Measurements from ENCODE around the gene PGLYRP2.
A peak's percentile ranks its signal among the peaks of the same experiment; 100 is the strongest.
"Not testable (repeated sequence)": the region's sequence is repeated elsewhere in the genome, so short reads cannot be mapped to it uniquely, and the experiment has no call there.

The PGLYRP2 gene

DNA sequence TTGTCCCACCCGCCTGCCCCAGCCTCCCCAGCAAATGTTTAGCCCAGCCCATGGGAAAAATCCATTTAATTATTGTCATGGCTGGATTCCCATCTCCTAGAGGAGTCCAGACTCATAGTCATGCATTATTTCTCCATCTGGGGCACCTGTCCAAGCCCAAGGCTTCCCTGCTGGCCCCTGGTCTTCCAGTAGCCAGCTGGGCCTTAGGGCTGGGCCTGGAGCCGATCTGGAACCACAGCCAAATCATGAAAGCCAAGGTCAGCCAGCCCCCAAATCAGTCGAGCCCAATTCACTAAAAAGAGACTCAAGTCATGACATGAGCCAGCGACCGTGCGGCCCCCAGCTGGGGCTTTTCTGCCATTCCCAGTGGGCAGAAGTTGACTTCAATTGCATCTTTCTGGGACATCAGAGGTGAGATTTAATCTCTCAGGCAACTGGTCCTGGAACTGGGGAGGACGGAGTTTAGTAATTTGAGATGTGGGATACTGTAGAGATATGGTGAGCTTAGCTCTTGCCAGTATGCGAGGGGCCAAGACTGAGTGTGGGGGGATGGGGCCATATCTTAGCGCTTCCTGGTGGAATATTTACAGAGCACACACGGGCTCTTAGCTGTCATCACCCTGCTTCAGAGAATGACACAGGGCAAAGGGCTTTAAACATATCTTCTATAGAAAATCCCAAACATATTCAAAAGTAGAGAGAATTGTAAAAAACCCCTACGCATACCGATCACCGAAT is 9.4 kb upstream of the PGLYRP2 start:
- no peak for DNase-seq (ENCODE audit: low read depth in 2 of 2)

DNA sequence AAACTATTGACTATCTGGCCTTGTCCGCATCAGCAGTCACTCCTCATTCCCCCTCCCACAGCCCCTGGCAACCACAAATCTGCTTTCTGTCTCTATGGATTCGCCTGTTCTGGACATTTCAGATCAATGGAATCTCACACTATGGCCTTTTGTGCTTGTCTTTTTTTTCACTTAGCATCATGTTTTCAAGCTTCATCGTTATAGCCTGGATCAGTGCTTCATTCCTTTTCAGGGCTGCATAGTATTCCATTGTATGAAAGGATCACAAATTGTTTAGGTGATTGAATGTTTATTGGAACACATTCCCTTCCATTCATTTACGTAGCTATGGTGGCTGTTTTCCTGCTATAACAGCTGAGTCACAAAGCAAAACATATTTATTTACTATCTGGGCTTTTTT is 7.7 kb upstream of the PGLYRP2 start:
- DNase-seq (ENCODE audit: low read depth in 2 of 2), result no peak

DNA sequence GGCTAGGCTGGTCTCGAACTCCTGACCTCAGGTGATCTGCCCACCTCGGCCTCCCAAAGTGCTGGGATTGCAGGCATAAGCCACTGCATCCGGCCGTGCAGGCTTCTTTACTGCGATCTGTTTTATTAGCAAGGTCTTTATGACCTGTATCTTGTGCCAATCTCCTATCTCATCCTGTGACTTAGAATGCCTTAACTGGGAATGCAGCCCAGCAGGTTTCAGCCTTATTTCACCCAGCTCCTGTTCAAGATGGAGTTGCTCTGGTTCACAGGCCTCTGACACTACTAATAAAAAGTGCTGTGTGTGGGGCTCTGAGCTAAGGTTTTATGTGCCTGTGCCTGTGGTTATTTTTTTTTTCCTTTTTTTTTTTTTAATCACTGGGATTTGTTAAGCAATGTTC is 6.5 kb upstream of the PGLYRP2 start:
- not testable (repeated sequence) for DNase-seq (ENCODE audit: low read depth in 2 of 2)

DNA sequence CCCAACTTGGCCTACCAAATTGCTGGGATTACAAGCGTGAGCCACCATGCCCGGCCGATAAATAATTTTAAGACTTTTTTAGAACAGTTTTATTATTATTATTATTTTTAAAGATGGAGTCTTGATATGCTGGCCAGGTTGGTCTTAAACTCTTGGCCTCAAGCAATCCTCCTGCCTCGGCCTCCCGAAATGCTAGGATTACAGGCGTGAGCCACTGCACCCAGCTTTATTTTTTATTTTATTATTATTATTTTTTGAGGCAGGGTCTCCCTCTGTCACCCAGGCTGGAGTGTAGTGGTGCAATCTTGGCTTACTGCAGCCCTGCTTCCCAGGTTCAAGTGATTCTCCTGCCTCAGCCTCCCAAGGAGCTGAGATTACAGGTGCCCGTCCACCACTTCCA is 1.7 kb upstream of the PGLYRP2 start:
- DNase-seq (ENCODE audit: low read depth in 2 of 2), result not testable (repeated sequence)

DNA sequence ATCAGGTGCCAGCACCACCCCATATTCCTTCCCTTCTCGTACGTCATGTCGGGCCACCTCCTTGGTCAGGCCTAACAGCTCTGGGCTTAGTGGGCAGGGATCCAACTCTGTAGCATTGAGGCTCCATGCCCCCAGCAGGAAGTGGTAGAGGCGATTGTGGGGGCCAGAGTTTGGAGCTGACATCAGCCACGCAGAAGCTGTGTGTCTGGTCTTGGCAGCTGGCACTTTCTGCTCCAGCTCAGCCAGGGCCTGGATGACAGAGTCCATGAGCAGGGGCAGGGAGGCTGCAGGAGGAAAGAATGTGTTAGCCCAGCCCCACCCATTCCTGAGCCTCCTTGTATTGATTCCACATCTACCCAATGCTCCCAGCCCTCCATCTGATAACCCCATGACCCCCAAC is 3.0 kb downstream of the PGLYRP2 start:
- no peak for DNase-seq (ENCODE audit: low read depth in 2 of 2)

DNA sequence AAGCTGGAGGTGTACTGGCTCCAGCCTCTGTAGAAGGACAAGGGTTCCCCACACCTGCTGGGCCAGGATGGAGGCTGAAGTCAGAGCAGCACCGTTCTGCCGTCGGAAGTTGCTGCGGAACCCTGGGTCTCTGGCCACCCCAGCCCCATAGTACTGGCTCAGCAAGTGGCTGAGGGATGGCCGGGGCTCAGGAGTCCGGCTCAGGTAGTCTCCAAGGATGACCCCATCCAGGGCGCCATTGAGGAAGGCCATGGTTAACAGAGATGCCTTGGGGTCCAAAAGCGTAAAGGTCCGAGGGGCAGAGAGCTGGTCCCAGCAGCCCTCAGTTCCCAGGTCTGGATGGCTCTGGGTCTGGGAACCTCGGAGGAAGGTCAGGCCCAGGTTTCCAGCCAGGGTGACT is 3.7 kb downstream of the PGLYRP2 start:
- DNase-seq (ENCODE audit: low read depth in 2 of 2), result no peak

DNA sequence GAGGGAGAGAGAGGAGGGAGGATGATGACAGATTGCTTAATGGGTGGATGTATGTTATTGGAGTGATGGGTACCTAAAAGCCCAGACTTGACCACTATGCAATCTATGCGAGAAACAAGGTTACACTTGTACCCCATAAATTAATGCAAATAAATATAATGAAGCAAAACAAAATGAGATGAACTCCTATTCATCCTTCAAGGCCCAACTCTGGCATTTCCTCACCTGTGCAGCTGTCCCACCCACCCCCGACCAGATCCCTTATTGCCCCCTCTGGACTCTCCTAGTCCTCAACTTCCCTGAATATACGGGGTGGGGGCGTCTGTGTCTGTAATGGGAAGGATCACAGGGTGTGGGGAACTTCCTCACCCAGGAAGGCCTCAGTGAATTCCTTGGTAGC is 4.1 kb downstream of the PGLYRP2 start:
- no peak for DNase-seq (ENCODE audit: low read depth in 2 of 2)

DNA sequence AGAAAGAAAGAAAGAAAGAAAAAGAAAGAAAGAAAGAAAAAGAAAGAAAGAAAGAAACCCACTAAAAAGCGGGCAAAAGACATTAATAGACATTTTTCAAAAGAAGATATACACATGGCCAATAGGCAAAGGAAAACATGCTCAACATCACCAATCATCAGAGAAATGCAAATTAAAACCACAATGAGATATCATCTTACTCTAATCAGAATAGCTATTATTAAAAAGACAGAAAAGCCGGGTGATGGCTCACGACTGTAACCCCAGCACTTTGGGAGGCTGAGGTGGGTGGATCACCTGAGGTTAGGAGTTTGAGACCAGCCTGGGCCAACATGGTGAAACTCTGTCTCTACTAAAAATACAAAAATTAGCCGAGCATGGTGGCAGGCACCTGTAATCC is 5.5 kb downstream of the PGLYRP2 start:
- not testable (repeated sequence) for DNase-seq (ENCODE audit: low read depth in 2 of 2)

DNA sequence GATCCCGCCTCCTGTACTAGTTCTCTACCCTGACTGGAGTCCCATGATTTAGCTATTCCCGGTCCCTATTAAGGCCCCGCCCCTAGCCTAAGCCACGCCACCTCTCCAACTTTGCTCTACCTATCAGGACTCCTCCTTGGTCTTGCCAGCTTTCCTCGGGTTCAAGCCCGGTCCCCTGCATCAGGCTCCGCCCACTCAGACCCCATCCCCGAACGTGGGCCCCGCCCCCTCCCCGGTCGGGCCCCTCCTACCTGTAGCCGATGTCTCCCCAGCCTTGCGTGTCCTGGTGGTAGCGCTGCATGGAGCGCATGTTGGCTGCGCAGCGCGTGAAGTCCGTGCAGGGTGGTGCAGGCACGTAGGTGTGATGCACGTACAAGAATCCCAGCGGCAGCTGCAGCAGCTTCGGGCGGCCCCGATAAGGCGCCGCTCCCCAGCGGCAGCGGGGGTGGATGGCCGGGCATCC is 7.6 kb downstream of the PGLYRP2 start:
- DNase-seq (ENCODE audit: low read depth in 2 of 2), result no peak

DNA sequence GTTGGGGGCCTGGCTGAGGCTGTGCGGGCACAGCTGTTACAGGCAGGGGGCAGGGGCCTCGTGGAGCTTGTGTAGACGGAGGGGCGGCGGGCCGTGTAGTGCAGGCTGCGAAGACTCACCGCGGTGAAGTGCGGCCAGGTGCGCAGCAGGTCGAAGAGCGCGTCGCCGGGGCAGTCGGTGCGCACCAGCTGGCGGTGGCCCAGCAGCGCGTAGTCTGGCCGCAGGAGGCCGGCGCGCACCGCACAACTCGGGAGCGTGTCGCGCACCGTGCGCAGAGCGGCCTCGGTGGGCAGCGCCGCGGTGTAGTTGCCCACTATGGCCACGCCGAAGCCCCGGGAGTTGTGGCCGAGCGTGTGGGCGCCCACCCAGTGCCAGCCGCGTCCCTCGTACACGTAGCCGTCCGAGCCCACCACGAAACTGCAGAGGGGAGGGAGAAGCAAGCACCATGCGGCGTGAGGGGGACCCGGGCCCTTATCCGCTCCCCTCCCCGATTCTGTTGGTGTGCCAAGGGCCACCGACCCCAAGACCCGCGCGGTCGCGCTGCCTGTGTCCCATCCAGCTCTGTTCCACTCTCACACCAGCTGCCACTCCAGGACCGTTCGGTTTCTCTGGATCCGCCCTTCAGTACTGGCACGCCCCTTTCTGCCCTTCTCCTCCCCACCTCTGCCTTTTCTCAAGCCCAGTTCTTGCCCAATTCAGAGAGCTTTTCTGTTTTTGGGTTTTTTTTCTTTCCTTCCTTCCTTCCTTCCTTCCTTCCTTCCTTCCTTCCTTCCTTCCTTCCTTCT is 9.6 kb downstream of the PGLYRP2 start:
- DNase-seq (ENCODE audit: low read depth in 2 of 2), result no peak

DNA sequence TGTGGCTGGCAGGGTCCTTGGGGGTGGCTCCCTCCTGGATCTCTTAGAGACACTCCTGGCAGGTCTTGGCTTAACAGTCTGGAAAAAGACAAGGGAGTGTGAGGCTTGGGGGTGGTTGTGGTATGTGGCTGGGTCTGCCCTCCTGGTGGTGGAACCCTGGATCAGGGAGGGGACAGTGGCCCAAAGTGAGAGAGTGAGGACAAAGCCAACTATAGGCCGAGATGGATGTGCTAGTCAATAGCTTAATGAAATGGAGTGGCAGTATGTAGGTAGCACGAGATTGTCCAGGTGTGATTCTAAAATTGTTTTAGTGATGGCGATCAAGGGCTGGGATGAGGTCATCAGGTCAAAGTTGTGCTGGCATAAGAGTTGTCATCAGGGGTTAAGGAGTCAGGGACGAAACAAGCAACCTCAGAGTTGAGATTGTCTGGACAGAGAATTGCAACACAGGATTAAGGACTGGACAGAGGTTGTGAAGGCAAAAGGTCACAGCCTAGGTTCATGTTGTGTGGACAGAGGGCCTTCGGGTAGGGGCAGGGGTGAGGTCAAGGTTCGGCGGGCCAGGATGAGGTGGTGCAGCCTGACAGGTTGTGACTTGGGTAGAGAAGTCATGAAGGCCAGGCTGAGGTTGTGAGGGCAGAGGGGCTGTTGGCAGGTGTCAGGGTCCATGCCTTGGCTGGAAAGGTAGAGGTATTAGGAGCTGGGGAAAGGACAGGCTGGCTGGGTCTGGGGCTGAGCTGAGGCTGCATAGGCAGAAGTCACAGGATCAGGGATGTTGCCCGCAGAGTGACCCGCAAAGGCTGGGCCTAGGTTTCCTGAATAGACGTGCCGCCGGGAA is 10.4 kb downstream of the PGLYRP2 start:
- no peak for DNase-seq (ENCODE audit: low read depth in 2 of 2)

DNA sequence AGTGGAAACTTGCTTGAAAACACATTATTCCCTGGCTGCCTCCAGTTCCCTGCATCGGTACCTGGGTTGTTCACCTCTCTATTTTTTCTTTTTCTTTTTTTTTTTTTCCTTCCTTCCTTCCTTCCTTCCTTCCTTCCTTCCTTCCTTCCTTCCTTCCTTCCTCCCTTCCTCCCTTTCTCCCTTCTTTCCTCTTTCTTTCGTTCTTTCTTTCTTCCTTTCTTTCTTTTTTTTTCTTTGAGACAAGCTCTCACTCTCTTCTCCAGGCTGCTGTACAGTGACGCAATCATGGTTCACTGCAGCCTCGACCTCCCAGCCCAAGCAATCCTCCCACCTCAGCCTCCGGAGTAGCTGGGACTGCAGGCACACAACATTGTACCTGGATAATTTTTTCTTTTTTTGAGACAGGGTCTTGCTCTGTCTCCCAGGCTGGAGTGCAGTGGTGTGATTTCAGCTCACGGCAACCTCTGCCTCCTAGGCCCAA is 11.5 kb downstream of the PGLYRP2 start:
- no peak for DNase-seq (ENCODE audit: low read depth in 2 of 2)

DNA sequence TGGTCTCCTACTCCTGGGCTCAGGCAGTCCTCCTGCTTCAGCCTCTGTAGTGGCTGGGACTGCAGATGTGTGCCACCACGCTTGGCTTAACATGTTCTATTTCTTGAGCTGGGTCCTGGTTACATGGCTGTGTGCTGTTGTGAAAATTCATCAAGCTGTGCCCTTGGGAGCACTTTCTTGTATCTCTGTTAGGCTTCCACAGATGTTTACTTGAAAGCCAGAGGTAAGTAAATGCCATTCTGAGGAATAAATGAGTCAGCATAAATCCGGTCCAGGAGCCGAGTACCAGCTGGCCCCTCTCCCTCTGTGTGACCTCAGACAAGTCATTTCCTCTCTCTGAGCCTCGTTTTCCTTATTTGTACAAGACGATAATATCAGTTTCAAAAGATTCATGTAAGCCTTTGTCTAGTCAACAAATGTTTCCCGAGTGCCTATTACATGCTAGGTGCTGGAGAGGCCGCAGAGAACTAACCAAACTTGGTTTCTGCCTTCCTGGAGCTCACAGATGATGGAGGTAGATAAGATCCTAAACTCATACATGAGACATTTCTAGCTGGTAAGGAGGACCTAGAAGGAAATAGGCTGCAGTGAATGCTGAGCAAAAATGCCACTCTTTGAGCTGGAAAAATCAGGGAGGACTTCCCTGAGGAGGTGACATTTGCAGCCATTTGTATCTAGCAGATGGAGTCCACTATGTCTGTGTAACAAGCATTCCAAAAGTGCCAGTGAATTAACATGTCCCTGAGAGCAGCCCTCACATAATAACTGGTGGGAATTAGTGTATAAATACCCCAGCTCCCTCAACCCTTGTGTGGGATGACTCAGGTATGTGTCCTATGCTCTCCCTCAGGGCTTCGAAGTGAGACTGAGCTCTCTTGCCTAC is 12.2 kb downstream of the PGLYRP2 start:
- DNase-seq (ENCODE audit: low read depth in 2 of 2), result peak; percentile 48 to 57

DNA sequence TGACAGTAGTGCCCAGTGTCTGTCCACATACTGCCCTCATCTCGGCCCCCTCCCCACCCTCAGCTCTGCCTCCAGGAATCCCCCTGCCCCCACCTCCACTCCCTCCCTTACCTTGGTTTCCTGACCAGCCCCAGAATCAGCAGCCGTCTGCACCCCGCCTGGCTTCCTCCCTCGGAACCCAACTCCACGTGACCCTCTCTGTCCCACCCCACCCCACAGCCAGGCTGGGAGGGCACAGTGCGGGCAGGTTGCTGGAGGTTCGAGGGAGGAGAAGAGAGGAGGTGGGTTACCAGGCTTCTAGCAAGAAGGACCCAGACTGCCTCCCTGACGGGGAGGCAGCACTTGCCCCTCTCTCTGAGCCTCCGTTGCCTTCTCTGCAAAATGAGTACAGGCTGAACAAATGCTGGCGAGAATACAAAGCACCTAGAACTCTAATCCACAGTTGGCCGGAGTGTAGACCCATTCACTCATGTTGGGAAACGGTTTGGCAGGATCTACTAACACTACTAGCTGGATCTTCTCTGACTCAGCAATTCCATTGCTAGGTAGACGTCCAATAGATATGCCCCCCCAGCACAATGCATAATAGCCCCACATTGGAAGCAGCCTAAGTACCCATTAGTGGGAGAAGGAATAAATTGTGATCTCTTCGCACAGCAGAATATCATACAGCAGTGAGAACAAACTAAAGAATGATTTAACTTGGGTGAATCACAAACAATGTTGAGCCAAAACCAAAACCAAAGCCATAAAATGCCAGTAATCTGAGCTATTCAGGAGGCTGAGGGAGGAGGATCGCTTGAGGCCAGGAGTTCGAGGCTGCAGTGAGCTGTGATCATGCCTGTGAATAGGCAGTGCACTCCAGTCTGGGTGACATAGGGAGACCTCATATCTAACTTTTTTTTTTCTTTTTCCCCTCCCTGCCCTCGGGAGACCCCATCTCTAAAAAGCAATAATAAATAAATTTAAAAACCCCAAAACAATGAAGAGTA is 14.6 kb downstream of the PGLYRP2 start, which contains the start of gene RASAL3:
Gene RASAL3, minus strand, starts transcription at position 151 of the 992 bp plus-strand sequence. CDS start 186 bp downstream, outside the sequence.
- DNase-seq (ENCODE audit: low read depth in 2 of 2), result peak; percentile 56 to 69

DNA sequence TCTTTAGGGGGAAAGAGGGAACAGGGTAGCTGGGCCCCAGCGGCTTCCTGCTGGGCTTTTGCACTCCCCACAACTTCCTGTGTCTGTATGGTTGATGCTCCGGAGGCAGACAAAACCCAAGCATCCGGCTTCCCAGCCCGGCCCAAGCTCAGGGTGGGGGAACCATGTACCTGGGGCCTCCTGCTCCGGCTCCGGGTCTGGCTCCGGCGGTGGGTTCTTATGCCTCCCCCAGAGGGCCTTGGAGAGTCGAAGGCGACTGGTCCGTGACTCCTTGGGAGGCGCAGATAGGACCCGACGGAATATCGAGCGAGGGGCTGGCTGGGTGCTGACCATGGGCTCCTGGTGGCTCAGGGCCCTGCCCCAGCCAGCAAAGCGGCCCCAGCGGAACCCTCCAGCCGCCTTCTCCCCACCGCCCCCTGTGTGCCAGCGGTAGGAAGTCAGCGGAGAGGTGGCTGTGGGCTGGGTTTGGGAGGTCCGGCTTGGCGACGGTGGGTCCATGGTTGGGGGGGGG is 15.4 kb downstream of the PGLYRP2 start:
- DNase-seq (ENCODE audit: low read depth in 2 of 2), result peak; percentile 62 to 68

DNA sequence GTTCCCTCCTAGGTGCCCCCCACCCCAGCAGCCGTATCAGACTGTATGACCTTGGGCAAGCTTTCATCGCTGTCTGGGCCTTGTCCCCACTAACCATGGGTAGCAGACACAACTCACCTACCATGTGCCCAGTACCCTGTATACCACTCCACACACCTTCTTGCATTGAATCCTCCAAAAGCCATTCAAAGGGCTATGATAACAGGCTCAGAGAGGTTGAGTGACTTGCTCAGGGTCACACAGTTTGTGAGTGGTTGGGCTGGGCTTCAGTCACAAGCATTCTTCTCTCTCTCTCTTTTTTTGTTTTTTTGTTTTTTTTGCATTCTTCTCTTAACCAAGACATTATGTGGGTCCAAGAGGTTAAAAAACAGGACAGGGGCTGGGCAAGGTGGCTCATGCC is 17.6 kb downstream of the PGLYRP2 start:
- no peak for DNase-seq (ENCODE audit: low read depth in 2 of 2)

DNA sequence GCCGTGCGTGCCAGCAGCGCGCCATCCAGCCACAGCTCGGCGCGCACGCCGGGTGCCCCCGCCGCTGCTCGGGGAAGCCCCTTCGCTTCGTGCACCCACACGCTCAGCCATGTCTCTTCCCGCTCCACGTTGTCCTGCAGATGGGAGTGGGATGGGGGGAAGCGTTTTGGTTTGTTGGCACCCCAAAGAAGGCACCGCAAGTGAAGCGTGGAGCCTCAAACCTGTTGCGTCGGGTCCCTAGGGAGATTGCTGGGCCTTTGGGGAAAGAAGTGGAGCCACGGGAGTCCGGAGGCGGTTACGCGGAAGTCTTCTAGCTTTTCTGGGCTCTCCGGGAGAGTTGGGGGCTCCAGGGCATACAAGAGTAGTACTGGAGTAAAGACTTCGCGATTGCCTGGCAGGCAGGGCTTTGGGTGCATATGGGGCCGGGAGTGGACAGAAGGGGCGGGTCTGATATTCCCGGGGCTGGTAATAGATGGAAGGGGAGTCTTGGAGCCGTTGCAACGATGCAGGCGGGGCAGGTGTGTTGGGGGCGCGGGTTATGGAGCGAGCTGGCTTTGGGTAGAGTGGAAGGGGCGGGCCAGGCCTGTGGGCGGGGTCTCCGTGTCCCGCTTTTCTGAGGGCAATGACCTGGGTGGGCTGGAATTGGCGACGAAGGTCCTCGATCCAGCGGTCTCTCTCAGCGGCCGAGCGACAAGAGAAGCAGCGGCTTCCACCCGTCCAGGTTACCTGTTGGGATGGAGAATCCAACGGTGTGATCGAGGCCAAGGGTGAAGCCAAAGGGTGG is 21.4 kb downstream of the PGLYRP2 start:
- DNase-seq (ENCODE audit: low read depth in 2 of 2), result no peak

DNA sequence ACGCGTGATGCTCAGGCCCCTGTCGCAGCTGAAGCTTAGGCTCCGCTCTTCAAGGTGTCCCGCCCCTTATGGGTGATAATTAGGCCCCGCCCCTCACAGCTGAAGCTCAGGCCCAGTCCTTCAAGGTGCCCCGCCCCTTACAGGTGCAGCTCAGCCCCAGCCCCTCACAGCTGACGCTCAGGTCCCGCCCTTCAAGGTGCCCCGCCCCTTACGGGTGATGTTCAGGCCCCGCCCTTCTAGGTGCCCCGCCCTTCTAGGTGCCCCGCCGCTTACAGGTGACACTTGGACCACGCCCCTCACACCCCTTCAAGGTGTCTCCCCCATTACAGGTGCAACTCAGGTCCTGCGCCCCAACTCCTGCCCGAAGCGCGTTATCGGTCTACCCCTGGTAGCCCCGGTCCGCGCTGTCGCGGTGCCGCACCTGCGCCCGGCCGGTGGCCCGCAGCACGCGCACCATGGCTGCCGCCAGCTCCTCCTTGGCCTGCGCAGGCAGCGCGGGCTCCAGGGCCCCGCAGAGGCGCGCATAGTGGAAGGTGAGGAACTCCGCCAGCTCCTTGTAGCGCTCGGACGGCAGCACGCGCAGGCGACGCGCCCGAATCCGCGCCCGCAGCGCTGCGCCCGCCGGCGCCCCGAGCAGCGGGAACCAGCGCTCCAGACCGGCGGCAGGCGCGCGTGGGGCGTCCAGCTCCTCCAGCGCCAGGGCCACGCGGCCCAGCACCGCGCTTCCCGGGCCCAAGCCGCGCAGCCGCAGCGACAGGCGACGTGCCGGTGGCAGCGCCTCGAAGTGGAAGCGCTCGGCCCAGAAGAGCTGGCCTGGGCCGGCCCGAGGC is 22.2 kb downstream of the PGLYRP2 start:
- no peak for DNase-seq (ENCODE audit: low read depth in 2 of 2)

Measured in stimulated activated CD8-positive, alpha-beta memory T cell treated with anti-CD3 and anti-CD28 coated beads, Interleukin-15, amount 100 ng/mL, for 48 hours (primary cell).